IPS-18a (cell line): Measurements from ENCODE around the gene AGER.

Source experiments
- H3K27ac ChIP-seq: one replicate; pipeline ENCODE4 v1.5.1; 2013; ENCODE audit warnings: low read length
- H3K27me3 ChIP-seq: one replicate; pipeline ENCODE4 v1.6.1; 2013; ENCODE audit warnings: mild to moderate bottlenecking, low read length; ENCODE audit not compliant: control insufficient read depth, insufficient read depth
- H3K36me3 ChIP-seq: one replicate; pipeline ENCODE4 v1.6.1; 2013; ENCODE audit warnings: low read depth, low read length; ENCODE audit not compliant: control insufficient read depth
- H3K4me1 ChIP-seq: one replicate; pipeline ENCODE4 v1.6.1; 2013; ENCODE audit warnings: low read depth, low read length; ENCODE audit not compliant: control insufficient read depth
- H3K4me3 ChIP-seq: one replicate; pipeline ENCODE4 v1.5.1; 2013; ENCODE audit warnings: low read length
- H3K9ac ChIP-seq: one replicate; pipeline ENCODE4 v1.6.1; 2013; ENCODE audit warnings: mild to moderate bottlenecking, low read length, moderate library complexity
- H3K9me3 ChIP-seq: one replicate; pipeline ENCODE4 v1.6.1; 2013; ENCODE audit warnings: low read depth, low read length; ENCODE audit not compliant: control insufficient read depth

The AGER gene

DNA sequence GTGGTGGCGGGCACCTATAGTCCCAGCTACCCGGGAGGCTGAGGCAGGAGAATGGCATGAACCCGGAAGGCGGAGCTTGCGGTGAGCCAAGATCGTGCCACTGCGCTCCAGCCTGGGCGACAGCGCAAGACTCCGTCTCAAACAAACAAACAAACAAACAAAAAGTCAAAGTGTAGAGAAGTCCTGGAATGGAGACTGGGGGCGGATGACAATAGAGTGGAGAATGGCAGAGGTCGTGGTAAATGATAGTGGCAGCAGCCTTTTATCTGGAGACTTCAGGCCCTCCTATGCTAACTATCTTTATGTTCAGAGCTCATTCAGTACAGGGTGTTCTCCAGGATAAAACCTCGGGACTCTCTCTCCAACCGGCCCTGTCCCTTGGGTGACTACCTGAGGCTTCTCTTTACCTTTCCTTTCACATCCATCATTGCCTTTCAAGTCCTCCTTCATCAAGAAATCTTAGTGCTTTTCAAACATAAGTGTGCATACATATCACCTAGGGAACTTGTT lies 52.6 kb downstream of the AGER start:
- no peaks in the 10 kb centered on the region for H3K36me3 ChIP-seq
- no peak overlapping the region for H3K9ac ChIP-seq
- peaks cover 5% of the 10 kb centered on the region for H3K27me3 ChIP-seq
- no peak overlapping the region for H3K27ac ChIP-seq
- peaks cover 7% of the 10 kb centered on the region for H3K4me1 ChIP-seq
- H3K4me3 ChIP-seq: no peak overlapping the region
- H3K9me3 ChIP-seq: no peaks in the 10 kb centered on the region
